Psoas muscle (tissue), 8 donors: ENCODE results near the gene TMEM53. TPM values are rescaled to one million over a fixed set of nuclear protein-coding genes. Genes with fewer than 3 reads are reported as not detected.

ENCODE experiments used
- ATAC-seq, 4 donors: fragments of 200-7000 bp; cut with Tn5 transposase; one replicate each; pipeline ENCODE4 v1.9.1; 2020; ENCODE audit warnings: moderate library complexity in 3 of 4, mild to moderate bottlenecking in 2 of 4
- DNase-seq, 2 donors: peaks; one replicate each; pipeline ENCODE4 v3.0.0-alpha.2; 2020
- H3K27ac ChIP-seq: fragments of 200-600 bp; one replicate; pipeline ENCODE4 v1.8.0; 2022
- H3K27me3 ChIP-seq, 3 donors: fragments of 200-600 bp in 1 of 3; one replicate each; pipeline versions ENCODE4 v1.6.1 to v1.8.0; 2013 to 2022; ENCODE audit warnings: low read length in 2 of 3, mild to moderate bottlenecking in 2 of 3, moderate library complexity in 1 of 3; ENCODE audit not compliant: insufficient read depth in 3 of 3
- H3K36me3 ChIP-seq, 2 donors: fragments of 200-600 bp in 1 of 2; one replicate each; pipeline versions ENCODE4 v1.6.1 to v1.8.0; 2013 to 2022; ENCODE audit warnings: low read depth in 1 of 2, mild to moderate bottlenecking in 1 of 2, moderate library complexity in 1 of 2; ENCODE audit not compliant: insufficient read depth in 1 of 2
- H3K4me1 ChIP-seq: fragments of 200-600 bp; one replicate; pipeline ENCODE4 v1.8.0; 2022
- H3K4me3 ChIP-seq: fragments of 200-600 bp; one replicate; pipeline ENCODE4 v1.8.0; 2022; ENCODE audit warnings: mild to moderate bottlenecking
- H3K9me3 ChIP-seq: fragments of 200-600 bp; one replicate; pipeline ENCODE4 v1.8.0; 2022
- WGBS, 3 donors: extraction: QIAGEN DNeasy Blood & Tissue Kit; methylation state at CpG; one replicate each; pipeline versions ENCODE4 v1.1.6 to v1.1.7; 2013; 5-methylcytosine and 5-hydroxymethylcytosine counted together
- intact Hi-C, 2 donors: fragments of 100-400 bp; cut with DNase I; formaldehyde crosslinking; loops; one replicate each; pipeline versions ENCODE4 v1.11.0 to v1.14.2; 2022
- polyA plus RNA-seq, 3 donors: library from polyadenylated mRNA; stranded (reverse); fragments of 200-250 nt; gene quantifications; one replicate each; pipeline ENCODE4 v1.2.3, GENCODE V29; 2013
- total RNA-seq, 4 donors: library from RNA; stranded (reverse); fragmentation: NEBNext Ultra II Directional in 2 of 4; extraction: Animal tissue kit (Norgen Biotek cat#: 25700) in 2 of 4; gene quantifications; one replicate each; pipeline versions ENCODE4 v1.2.1 to v1.2.4, GENCODE V29; 2021 to 2023
- TF ChIP-seq, protein P1 (sequence below): fragments of 200-600 bp; IDR thresholded peaks from one replicate; pipeline ENCODE4 v1.8.0; 2022; ENCODE audit warnings: antibody characterized with exemption
- donor health status: healthy with polysubstance abuse.
- donor health status: DM: no; HTN: no; CAD: no; lungs with moderate emphysema.
- donor health status: Bipolar disorder and iron deficiency.
- donor health status: healthy.
- donor health status: DM: yes; HTN: yes; CAD: no.
- donor health status: DM: no; HTN: no; CAD: no.
- donor health status: DM: no; HTN: no; CAD: no.
- donor health status: DM: yes; HTN: yes; CAD: no.

The TMEM53 gene
- total and polyA plus RNA-seq, 7 donors: 2.4 to 7.7 (median 6.2) TPM

DNA sequence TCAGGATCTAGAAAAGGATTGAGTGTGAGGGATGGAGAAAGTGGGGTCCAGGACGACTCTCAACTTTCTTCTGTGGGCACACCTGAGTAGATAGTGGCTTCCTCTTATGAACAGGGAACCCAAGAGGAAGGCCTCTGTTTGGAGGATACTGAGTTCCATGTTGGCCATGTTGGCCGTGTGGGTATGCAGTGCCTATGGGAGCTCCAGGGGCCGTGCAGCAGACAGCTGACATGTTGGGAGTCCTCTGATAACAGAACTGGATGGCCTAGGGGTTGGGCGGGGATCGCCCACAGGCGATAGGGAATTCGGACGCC lies 43.0 kb downstream of the TMEM53 start:
- peak in 2 of 4 donors; percentile 45 to 63 for ATAC-seq
- H3K27me3 ChIP-seq: no peaks in the 10 kb centered on the region
- no peak for DNase-seq
- H3K27ac ChIP-seq: peak overlapping the region; percentile 92
- 12 to 13% (median 12%) methylated on average over 8 of the region's 8 CpGs for WGBS, 3 donors
- H3K4me3 ChIP-seq: peak overlapping the region; percentile 78
- TF ChIP-seq, protein P1, sequence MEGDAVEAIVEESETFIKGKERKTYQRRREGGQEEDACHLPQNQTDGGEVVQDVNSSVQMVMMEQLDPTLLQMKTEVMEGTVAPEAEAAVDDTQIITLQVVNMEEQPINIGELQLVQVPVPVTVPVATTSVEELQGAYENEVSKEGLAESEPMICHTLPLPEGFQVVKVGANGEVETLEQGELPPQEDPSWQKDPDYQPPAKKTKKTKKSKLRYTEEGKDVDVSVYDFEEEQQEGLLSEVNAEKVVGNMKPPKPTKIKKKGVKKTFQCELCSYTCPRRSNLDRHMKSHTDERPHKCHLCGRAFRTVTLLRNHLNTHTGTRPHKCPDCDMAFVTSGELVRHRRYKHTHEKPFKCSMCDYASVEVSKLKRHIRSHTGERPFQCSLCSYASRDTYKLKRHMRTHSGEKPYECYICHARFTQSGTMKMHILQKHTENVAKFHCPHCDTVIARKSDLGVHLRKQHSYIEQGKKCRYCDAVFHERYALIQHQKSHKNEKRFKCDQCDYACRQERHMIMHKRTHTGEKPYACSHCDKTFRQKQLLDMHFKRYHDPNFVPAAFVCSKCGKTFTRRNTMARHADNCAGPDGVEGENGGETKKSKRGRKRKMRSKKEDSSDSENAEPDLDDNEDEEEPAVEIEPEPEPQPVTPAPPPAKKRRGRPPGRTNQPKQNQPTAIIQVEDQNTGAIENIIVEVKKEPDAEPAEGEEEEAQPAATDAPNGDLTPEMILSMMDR: no peak
- no peaks in the 10 kb centered on the region for H3K9me3 ChIP-seq
- H3K4me1 ChIP-seq: peaks cover 38% of the 10 kb centered on the region
- intact Hi-C loops: no loop called here
- peaks cover 2 to 30% of the 10 kb centered on the region in 2 donors for H3K36me3 ChIP-seq

DNA sequence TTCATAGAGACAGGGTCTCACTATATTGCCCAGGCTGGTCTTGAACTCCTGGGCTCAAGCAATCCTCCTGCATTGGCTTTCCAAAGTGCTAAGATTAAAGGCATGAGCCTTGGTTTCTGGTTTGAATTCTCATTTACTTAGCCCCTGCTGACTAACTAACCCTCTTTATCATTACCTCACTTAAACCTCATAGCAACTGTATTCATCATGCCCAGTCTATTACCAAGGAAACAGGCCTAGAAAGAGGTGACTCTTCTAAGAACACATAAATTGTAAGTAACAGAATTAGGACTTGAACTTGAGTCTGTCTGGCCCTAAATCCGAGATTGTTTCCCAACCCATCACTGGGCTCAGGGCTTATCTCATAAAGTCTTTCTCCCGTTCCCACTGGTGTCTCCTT lies 44.2 kb downstream of the TMEM53 start:
- H3K27ac ChIP-seq: no peak overlapping the region
- no peaks in the 10 kb centered on the region for H3K27me3 ChIP-seq
- peaks cover 2 to 18% of the 10 kb centered on the region in 2 donors for H3K36me3 ChIP-seq
- intact Hi-C loops: no loop called here
- ATAC-seq (no peak), DNase-seq (no peak)
- H3K4me1 ChIP-seq: peaks cover 29% of the 10 kb centered on the region
- WGBS, 3 donors: 92 to 97% (median 95%) methylated on average over 2 of the region's 2 CpGs
- H3K9me3 ChIP-seq: no peaks in the 10 kb centered on the region
- H3K4me3 ChIP-seq: no peak overlapping the region
- TF ChIP-seq, protein P1: no peak

DNA sequence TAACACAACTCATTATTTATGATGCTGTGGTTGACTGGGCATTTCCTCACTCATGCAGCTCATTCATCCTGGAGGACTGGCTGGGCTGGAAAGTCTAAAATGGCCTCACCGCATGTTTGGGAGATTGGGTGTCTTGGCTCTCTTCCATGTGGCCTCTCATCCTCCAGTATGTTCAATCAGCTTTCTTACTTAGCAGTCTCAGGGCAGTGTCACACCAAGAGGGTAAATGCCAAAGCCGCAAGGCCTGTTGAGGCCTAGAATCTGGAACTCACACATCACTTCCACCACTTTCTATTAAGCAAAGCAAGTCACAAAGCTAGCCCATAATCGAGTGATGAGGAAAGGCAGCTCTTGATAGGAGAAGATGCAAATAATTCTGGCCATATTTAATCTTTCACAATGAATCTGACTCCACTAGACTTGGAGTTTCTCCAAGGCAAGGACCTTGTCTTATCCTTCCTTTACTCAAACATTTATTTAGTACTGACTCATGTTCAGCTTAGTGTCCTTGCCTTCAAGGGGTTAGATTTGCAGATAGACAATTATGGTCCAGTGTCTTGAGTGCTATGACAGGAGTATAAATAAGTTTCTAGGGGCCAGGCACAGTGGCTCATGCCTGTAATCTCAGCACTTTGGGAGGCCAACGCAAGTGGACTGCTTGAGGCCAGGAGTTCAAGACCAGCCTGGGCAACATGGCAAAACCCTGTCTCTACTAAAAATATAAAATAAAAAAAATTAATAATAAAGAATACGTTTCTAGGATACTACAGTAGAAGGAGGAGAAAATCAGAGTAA lies 45.1 kb downstream of the TMEM53 start:
- ATAC-seq: no peak
- Histone ChIP-seq H3K9me3 (no peaks in the 10 kb centered on the region), H3K4me1 (peaks cover 21% of the 10 kb centered on the region), H3K4me3 (no peak overlapping the region), H3K36me3 (peaks cover 0 to 10% of the 10 kb centered on the region in 2 donors), H3K27ac (no peak overlapping the region), H3K27me3 (no peaks in the 10 kb centered on the region)
- intact Hi-C loops: no loop called here
- TF ChIP-seq, protein P1: no peak
- DNase-seq: peak in 1 of 2 donors; percentile 8
- 83 to 87% (median 85%) methylated on average over 5 of the region's 5 CpGs for WGBS, 3 donors

DNA sequence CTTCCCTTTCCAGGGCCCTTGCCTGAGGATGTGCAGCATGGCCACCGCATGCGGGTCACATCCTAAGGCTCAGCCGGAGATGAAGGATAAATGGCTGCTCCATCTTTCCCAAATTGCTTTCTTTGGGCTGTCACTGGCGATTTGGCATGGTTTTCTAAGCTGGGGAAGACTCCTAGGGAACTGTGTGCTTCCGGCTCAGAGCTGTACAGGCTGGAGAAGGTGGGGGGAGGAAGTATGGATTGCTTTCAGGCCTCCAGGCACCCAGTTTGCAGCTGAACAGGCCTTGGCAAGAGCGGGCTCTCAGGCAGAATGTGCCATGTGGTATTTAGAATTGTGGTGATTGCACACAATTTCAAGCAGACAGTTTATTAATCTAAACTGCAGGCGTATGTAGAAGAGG lies 48.9 kb downstream of the TMEM53 start:
- ATAC-seq (no peak), DNase-seq (no peak)
- H3K4me3 ChIP-seq: no peak overlapping the region
- H3K36me3 ChIP-seq: no peaks in the 10 kb centered on the region
- TF ChIP-seq, protein P1: no peak
- intact Hi-C loops: no loop called here
- 72 to 78% (median 73%) methylated on average over 7 of the region's 7 CpGs for WGBS, 3 donors
- no peaks in the 10 kb centered on the region for H3K27me3 ChIP-seq
- H3K9me3 ChIP-seq: no peaks in the 10 kb centered on the region
- no peaks in the 10 kb centered on the region for H3K4me1 ChIP-seq
- no peak overlapping the region for H3K27ac ChIP-seq
